ENCODE measurements around the gene SAG. TPM values are rescaled to one million over a fixed set of nuclear protein-coding genes. Genes with fewer than 3 reads are reported as not detected.
"Not testable (repeated sequence)": the region's sequence is repeated elsewhere in the genome, so short reads cannot be mapped to it uniquely, and the experiment has no call there.

Gene SAG
- total RNA-seq, 1 experiment from 2014 or later, result not detected

GRCh38 chr2:233368756-233369155, 61.1 kb downstream of the SAG start:
- peak; percentile 70 for DNase-seq (ENCODE audit: low spot score)
- in situ Hi-C loops (cut with HindIII; ENCODE audit: low sequenced_read_pairs), result no loop called here

- in situ Hi-C loops (cut with HindIII; ENCODE audit: low sequenced_read_pairs), result no loop called here
- peak; percentile 61 for DNase-seq (ENCODE audit: low spot score)
Measured at GRCh38 chr2:233369462-233369861, 61.8 kb downstream of the SAG start.

GRCh38 chr2:233369897-233370685, 62.5 kb downstream of the SAG start:
- DNase-seq (ENCODE audit: low spot score), result no peak
- in situ Hi-C loops (cut with HindIII; ENCODE audit: low sequenced_read_pairs), result no loop called here

GRCh38 chr2:233371641-233372040, 64.0 kb downstream of the SAG start:
- in situ Hi-C loops (cut with HindIII; ENCODE audit: low sequenced_read_pairs), result no loop called here
- no peak for DNase-seq (ENCODE audit: low spot score)

- no peak for DNase-seq (ENCODE audit: low spot score)
- in situ Hi-C loops (cut with HindIII; ENCODE audit: low sequenced_read_pairs), result no loop called here
Measured at GRCh38 chr2:233372855-233373254, 65.2 kb downstream of the SAG start.

GRCh38 chr2:233373316-233373715, 65.7 kb downstream of the SAG start:
- in situ Hi-C loops (cut with HindIII; ENCODE audit: low sequenced_read_pairs), result no loop called here
- no peak for DNase-seq (ENCODE audit: low spot score)

GRCh38 chr2:233374776-233375175, 67.2 kb downstream of the SAG start:
- in situ Hi-C loops (cut with HindIII; ENCODE audit: low sequenced_read_pairs); DNase-seq (ENCODE audit: low spot score): not testable (repeated sequence)

- no peak for DNase-seq (ENCODE audit: low spot score)
- in situ Hi-C loops (cut with HindIII; ENCODE audit: low sequenced_read_pairs), result no loop called here
Measured at GRCh38 chr2:233375490-233376314, 68.1 kb downstream of the SAG start.

- in situ Hi-C loops (cut with HindIII; ENCODE audit: low sequenced_read_pairs), result no loop called here
- DNase-seq (ENCODE audit: low spot score), result no peak
Measured at GRCh38 chr2:233379034-233379433, 71.4 kb downstream of the SAG start.

GRCh38 chr2:233379441-233379840, 71.8 kb downstream of the SAG start:
- DNase-seq (ENCODE audit: low spot score), result peak; percentile 82
- in situ Hi-C loops (cut with HindIII; ENCODE audit: low sequenced_read_pairs), result no loop called here

- DNase-seq (ENCODE audit: low spot score), result peak; percentile 71
- in situ Hi-C loops (cut with HindIII; ENCODE audit: low sequenced_read_pairs), result no loop called here
Measured at GRCh38 chr2:233380132-233380895, 72.7 kb downstream of the SAG start.

GRCh38 chr2:233380995-233381637, 73.5 kb downstream of the SAG start:
- in situ Hi-C loops (cut with HindIII; ENCODE audit: low sequenced_read_pairs), result no loop called here
- DNase-seq (ENCODE audit: low spot score), result peak; percentile 79

GRCh38 chr2:233381638-233381995, 74.0 kb downstream of the SAG start:
- in situ Hi-C loops (cut with HindIII; ENCODE audit: low sequenced_read_pairs), result no loop called here
- no peak for DNase-seq (ENCODE audit: low spot score)

- in situ Hi-C loops (cut with HindIII; ENCODE audit: low sequenced_read_pairs), result no loop called here
- no peak for DNase-seq (ENCODE audit: low spot score)
Measured at GRCh38 chr2:233384015-233384414, 76.4 kb downstream of the SAG start.

GRCh38 chr2:233384811-233385488, 77.3 kb downstream of the SAG start:
- DNase-seq (ENCODE audit: low spot score), result peak; percentile 26
- in situ Hi-C loops (cut with HindIII; ENCODE audit: low sequenced_read_pairs), result no loop called here

GRCh38 chr2:233385489-233386044, 78.0 kb downstream of the SAG start:
- DNase-seq (ENCODE audit: low spot score), result no peak
- in situ Hi-C loops (cut with HindIII; ENCODE audit: low sequenced_read_pairs), result no loop called here

- peak; percentile 29 for DNase-seq (ENCODE audit: low spot score)
- in situ Hi-C loops (cut with HindIII; ENCODE audit: low sequenced_read_pairs), result no loop called here
Measured at GRCh38 chr2:233386382-233387041, 78.9 kb downstream of the SAG start.

- DNase-seq (ENCODE audit: low spot score), result peak; percentile 67
- in situ Hi-C loops (cut with HindIII; ENCODE audit: low sequenced_read_pairs), result no loop called here
Measured at GRCh38 chr2:233387225-233387624, 79.6 kb downstream of the SAG start.

Data from G401 (cell line).